GM12892 (cell line): ENCODE measurements around the gene ADSS1.

Experiments
- DNase-seq: peaks from one replicate; pipeline ENCODE4 v3.0.0; 2011; ENCODE audit not compliant: insufficient read length
- FAIRE-seq: peaks from 2 replicates; lab custom pipeline; 2011; peaks lifted over from hg19 to GRCh38; lab: Jason Lieb, UNC
- POLR2A ChIP-seq: IDR thresholded peaks from 2 replicates; pipeline ENCODE4 v1.6.1; 2011; ENCODE audit warnings: low read depth, low read length, control low read depth
- POLR2AphosphoS5 ChIP-seq: IDR thresholded peaks from 2 replicates; pipeline ENCODE4 v1.6.1; 2011; ENCODE audit warnings: low read depth, low read length, control low read depth
- TAF1 ChIP-seq: IDR thresholded peaks from 2 replicates; pipeline ENCODE4 v1.6.1; 2011; ENCODE audit warnings: low read depth, mild to moderate bottlenecking, control low read depth, low read length, borderline replicate concordance

Gene ADSS1

DNA sequence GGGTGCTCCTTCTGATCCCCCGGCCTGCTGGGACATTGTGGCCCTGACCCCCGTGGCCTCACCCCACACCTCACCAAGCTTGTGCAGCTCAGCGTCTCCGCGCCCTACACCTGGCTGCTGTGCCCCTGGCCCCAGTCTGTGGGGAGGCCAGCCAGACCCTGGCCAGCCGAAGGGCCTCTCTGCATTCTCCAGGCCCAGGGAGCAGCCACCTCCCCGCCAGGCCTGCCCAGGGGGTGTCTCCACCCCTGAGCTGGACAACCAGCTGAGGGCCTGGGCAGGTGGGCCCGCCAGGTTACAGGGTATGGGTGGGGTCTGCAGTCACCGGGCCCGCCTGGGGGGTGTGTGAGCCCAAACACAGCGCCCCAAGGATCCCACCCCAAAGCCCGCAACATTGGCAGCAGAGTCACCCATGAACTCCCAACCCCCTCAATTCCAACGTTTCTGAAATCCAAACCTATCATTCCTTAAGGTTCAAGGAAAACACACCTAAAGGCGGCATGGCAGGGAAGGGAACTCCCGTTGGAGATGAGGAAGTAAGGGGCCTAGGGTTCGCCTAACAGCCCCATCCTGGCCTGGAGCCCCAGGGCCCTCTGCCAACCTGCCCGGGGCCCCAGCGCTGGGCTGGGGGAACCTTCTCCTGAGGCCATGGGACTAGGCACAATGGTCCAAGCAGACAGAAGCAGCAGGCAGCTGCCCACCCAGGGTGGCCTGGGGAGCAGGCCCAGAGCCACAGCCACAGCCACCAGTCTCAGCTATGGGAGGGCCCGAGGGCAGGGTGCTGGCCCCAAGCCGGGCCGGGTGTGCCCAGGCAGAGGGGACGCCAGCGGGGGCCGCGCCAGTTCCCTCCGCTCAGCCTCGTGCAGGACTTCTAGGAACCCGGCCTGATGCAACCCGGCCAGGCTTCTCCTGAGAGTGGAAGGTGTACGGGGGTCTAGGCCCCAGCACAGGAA is 63.0 kb downstream of the ADSS1 start:
- DNase-seq = no peak
- TF ChIP-seq POLR2A (no peak), POLR2AphosphoS5 (no peak), TAF1 (no peak)
- FAIRE-seq = no peak

DNA sequence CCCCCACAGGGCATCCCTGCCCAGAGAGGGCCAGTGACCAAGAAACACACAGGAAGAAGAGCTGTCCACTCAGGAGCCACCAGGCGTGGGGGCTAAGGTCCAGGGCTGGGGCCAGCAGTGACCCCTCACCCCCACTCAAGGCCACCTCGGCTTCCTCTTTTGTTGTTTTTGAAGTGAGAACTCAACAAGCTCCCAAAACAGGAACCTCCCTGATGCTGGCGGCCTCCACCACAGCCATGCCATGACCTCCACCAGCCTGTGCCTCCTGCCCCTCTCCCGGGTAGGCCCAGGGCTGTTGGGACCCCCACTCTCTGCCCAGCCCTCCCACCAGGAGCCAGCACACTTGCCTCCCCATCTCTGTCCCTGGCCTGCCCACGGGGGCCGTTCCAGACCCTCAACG is 63.7 kb downstream of the ADSS1 start:
- no peak for DNase-seq
- TF ChIP-seq POLR2A = no peak
- TF ChIP-seq POLR2AphosphoS5 = no peak
- no peak for TF ChIP-seq TAF1
- FAIRE-seq = no peak

GRCh38 chr14:104788161-104788818 is 64.3 kb downstream of the ADSS1 start:
- no peak for TF ChIP-seq POLR2AphosphoS5
- TF ChIP-seq POLR2A = no peak
- TF ChIP-seq TAF1 = no peak
- no peak for DNase-seq
- no peak for FAIRE-seq

DNA sequence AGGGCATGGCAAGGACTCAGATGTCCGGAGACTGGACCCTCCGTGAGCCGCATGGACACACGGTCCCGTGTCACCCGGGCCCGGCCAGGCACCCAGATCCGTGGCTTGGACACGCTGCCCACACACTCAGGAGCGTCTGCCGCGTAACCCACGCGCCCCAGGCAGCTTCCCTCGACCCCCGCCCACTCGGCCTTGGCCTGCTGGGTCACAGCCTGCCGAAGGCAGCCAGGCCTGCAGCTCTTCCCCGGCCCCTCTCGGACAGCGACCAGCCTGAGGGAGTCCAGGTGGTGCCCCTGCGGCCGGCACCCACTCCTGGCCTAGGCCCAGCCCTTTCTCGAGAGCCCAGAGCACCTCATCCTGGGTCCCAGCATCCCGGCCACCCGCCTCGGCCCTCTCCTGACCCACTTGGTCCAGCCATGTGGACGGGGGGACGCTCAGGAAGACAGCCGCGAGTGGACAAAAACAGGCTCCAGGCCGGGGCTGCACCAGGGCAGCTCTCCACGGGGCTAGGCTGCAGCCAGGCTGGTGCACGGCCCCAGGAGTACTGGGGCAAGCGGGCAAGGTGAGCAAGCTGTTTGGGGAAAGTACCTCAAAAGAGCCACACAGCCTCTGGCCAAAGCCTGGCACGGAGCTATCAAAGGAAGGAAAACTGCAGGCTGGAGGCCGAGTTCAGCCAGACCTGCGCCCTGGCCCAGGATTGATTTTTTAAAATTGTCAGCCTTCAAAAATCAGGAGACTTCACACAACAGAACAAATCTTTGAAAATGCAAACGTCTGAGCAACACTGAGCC is 65.0 kb downstream of the ADSS1 start:
- no peak for FAIRE-seq
- no peak for DNase-seq
- TF ChIP-seq POLR2AphosphoS5 = no peak
- no peak for TF ChIP-seq TAF1
- no peak for TF ChIP-seq POLR2A

DNA sequence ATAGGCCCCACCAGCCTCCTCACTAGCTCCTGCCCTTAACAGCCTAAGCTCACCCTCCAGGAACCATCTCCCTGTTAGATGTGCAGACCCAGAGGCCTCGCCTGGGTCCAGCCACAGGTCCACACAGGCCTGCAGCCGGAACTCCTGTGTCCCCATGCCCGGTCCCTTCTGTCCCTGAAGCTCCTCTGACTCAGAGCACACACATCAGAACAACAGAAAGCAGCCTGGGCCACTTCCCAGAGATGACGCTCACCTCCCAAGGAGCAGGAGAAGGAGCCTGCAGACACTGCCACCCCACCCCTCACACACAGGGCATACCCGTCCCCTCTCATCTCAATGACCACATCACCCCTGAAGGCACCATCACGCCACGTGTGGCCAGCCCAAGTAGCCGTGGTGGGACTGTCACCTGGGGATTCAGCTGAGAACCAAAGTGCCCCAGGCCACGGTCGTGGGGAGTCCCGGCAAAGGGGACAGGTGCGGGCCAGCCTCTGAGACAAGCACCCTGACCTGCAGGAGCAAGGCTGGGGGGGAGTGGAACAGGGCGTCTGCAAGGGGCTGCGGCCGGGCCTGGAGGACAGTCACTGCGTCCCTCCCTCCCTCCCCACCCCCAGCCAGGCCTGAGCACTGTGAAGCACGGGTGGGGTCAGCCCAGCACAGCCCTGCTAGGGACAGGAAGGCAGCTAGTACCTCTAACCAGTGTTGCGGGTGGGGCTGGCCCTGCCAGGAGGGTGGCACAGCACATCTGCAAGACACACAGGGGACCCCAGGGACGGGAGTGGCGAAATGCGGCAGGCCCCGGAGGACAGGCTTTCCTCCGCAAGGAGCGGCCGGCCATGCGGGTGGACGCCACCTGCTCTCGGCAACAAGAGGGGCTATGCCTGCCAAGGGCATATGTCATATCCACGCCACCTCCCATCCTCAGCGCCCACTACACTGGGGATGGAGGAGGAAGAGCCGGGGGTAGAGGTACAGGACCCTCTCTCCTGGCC is 66.0 kb downstream of the ADSS1 start:
- no peak for DNase-seq
- no peak for FAIRE-seq
- TF ChIP-seq TAF1 (no peak), POLR2A (no peak), POLR2AphosphoS5 (no peak)

GRCh38 chr14:104791425-104791824 is 67.4 kb downstream of the ADSS1 start:
- TF ChIP-seq POLR2A (no peak), TAF1 (no peak), POLR2AphosphoS5 (no peak)
- DNase-seq (no peak), FAIRE-seq (no peak)

- 0 out of 2 replicates have a peak, but pooled peaks have one; percentile 0 for TF ChIP-seq POLR2A
- no peak for TF ChIP-seq POLR2AphosphoS5
- TF ChIP-seq TAF1 = no peak
- FAIRE-seq (no peak), DNase-seq (no peak)
These were observed 68.3 kb downstream of the ADSS1 start for GRCh38 chr14:104792101-104792884.

DNA sequence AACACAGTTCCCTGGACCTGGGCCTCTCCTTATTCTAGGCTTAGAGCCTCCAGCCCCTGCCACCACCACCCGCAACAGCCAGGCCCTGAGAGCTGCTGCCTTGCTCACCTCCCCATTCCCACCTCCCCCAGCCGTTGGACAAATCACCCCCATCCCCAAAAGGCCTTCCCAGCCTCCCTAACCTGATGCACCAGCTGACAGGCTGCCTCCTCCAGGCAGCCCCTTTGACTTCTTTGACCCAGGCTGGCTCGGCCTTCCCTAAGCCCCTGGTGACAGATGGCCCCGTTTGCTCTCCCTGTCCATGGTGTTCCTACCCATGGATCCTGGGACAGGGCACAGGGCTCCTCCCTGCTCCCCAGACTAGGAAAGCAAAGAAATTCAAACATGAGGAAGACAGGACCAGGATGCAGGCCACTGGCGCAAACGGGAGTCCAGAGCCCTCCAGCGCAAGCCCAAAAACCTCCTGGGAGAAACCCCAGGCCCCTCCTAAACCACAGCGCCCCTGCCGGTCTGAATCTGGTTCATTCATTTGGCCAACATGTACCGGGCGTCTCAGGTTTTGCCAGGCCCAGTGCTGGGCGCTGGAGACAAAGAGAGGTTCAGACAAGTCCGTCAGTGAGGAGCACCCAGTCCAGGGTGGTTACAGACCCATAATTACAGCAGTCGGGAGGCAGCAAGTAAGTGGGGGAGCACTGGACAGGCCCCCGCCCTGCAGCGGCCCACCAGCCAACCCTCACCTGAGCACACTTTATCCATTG is 69.1 kb downstream of the ADSS1 start:
- DNase-seq (no peak), FAIRE-seq (no peak)
- TF ChIP-seq POLR2A (no peak), TAF1 (no peak), POLR2AphosphoS5 (no peak)

DNA sequence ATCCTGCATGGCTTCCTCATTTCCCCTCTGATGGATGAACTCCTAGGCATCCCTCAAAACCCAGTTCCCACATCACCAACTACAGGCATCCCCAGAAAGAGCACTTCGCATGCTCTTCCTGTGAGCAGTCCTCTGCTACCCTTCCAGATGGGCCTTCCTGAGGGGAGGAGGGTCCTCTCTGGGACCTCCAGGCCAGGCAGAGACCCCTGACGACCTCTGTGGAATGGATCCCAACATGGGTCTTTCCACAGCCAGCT is 69.6 kb downstream of the ADSS1 start:
- FAIRE-seq = no peak
- no peak for DNase-seq
- TF ChIP-seq TAF1 (no peak), POLR2AphosphoS5 (no peak), POLR2A (no peak)
